GM12865 (cell line): Measurements from ENCODE around the gene KLHL22.

ENCODE experiments used
- DNase-seq: peaks from one replicate; pipeline ENCODE4 v3.0.0; 2010; ENCODE audit warnings: low read depth
- H3K4me3 ChIP-seq: 2 replicates; pipeline ENCODE4 v1.5.1; 2011; ENCODE audit warnings: mild to moderate bottlenecking, low read depth, low read length, control low read depth
- CTCF ChIP-seq: IDR thresholded peaks from 2 replicates; pipeline ENCODE4 v1.5.1; 2011; ENCODE audit warnings: low read length, control low read depth, low read depth, inconsistent platforms; ENCODE audit not compliant: insufficient read depth; ENCODE audit errors: missing control alignments

KLHL22 gene

DNA sequence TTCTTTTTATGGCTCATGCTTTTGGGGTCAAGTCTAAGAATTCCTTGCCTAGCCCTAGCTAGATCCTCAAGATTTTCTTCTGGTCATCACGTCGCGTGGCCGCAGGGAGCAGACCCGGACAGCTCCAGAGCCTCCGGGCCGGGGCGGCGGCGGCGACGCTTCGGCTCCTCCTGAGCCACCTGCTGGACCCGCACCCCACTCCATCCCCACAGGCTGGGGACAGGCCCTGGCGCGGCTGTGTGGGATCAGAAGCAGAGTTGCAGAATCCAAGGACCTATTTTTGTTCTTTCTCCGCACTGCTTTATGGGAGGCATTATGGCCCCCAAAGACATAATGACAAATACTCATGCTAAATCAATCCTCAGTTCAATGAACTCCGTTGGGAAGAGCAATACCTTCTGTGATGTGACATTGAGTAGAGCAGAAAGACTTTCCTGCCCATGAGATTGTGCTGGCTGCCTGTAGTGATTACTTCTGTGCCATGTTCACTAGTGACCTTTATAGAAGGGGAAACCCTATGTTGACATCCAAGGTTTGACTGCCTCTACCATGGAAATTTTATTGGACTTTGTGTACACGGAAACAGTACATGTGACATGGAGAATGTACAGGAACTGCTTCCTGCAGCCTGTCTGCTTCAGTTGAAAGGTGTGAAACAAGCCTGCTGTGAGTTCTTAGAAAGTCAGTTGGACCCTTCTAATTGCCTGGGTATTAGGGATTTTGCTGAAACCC lies 45.6 kb downstream of the KLHL22 start:
- no peak for DNase-seq
- no peak for TF ChIP-seq CTCF

GRCh38 chr22:20448630-20449029 lies 47.0 kb downstream of the KLHL22 start:
- DNase-seq: no peak
- no peak for TF ChIP-seq CTCF
- H3K4me3 ChIP-seq: no peak overlapping the region

More for the DNA sequence above, 45.6 kb downstream of the KLHL22 start:
- H3K4me3 ChIP-seq: no peak overlapping the region

DNA sequence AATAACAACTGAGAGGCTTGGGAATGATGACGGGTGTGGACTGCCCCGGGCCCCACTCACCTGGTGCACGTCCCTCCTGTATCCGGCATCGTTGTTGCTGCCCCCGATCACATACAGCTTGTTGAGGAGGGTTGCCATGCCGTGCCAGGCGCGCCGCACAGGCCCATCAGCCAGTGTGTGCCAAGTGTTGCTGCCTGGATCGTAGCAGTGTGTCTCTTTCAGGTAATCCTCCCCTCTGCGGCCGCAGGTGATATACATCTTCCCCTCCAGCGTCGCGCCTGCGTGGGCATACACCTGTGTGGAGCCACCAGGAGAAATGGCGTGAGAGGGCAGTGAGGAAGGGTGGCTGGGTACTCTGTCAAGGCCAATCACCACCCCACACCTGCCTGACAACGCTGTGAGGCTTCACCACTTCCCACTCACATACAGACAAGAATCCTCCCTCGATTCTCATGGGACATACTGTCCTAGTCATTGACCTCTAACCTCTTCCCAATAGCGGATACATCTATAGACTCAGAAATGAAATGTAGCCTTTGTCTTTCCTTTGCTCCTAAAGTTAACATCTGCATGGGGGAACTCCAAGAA lies 49.1 kb downstream of the KLHL22 start:
- no peak overlapping the region for H3K4me3 ChIP-seq
- TF ChIP-seq CTCF: no peak
- no peak for DNase-seq

DNA sequence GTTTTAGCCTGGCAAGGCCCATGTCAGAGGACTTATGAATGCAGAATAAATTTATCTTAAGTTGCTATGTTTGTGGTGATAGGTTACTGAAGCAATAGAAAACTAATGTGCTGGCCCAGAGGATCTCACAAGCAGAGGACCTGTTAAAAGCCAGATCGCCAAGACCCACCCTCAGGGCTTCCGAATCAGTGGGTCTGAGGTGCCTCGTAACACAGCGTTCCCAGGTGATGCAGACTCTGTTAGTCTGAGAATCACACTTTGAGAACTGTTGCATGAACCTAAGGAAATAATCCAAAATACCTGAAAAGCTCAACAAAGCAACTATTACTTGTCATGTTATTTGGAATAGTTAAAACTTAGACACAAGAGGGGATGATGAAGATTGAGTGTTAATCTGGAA lies 51.3 kb downstream of the KLHL22 start:
- no peak overlapping the region for H3K4me3 ChIP-seq
- no peak for TF ChIP-seq CTCF
- DNase-seq: no peak

GRCh38 chr22:20442485-20443284 lies 52.9 kb downstream of the KLHL22 start:
- no peak for TF ChIP-seq CTCF
- no peak overlapping the region for H3K4me3 ChIP-seq
- DNase-seq: no peak

DNA sequence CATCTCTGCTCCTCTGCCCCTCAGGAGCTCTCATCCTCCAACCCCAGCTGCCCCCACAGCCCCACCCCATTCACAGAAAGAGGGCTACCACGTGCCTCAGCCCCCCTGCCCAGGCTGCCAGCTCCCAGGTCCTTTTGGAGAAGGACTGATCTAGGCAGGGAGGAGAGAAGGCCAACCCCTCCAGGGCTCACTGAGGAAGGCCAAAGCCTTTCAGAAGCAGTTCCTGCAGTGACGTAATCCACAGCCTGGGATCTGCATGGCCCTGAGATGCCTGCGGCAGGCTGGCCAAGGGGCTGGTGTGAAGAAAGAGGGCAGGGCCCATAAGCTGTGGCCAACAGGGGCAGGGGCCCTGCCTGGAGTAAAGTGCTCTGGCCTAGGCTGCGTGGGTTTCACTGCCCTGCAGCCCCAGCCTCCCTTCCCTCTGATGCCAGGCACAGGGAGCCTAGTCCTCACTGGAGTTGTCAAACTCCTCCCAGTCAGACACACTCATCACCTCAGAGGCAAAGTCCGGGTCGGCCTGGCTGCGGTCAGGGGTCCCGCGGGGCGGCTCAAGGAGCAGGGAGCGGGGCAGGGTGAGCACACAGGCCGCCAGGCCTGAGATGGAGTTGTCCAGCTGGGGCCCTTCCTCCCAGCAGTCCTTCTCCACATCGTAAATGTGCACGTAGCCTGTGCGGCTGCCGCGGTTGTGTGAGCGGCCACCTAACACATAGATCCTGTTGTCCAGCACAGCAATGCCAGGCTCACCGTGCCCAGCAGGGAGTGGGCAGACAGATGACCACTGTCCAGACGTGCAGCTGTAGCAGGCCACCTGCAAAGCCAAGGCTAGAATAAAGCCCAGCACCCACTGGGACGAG lies 53.7 kb downstream of the KLHL22 start:
- no peak for TF ChIP-seq CTCF
- H3K4me3 ChIP-seq: no peak overlapping the region
- DNase-seq: no peak
